Measurements from ENCODE around the gene PTGDR.

- TF ChIP-seq CTCF (conservative IDR thresholded peaks at IDR 0.05; ENCODE audit: low read depth, low read length) (no peak), EZH2 (IDR thresholded peaks at IDR 0.05; ENCODE audit: low read length, unreplicated experiment) (no peak), EZH2phosphoT487 (IDR thresholded peaks at IDR 0.05; ENCODE audit: borderline replicate concordance, low read length) (no peak)
Observed at GRCh38 chr14:52269982-52270381, 2.5 kb downstream of the PTGDR start.
